NCI-H1694 treated with DMSO at 0.1 percent for 48 hours (cell line): ENCODE data around the gene TP53RK.

ENCODE experiments used
- DNase-seq: peaks from one replicate; lab custom pipeline; 2025; lab: John Stamatoyannopoulos, UW

TP53RK gene

GRCh38 chr20:46689082-46689753 lies at the start of gene TP53RK:
TP53RK (minus strand) TSS chr20:46689444; CDS start chr20:46689414, 30 bp downstream.
- DNase-seq = peak; percentile 74

GRCh38 chr20:46735436-46735835 lies 46.2 kb upstream of the TP53RK start:
- no peak for DNase-seq

GRCh38 chr20:46731770-46732169 lies 42.5 kb upstream of the TP53RK start:
- DNase-seq = no peak

- no peak for DNase-seq
These were observed 36.2 kb upstream of the TP53RK start for GRCh38 chr20:46725186-46726165.

- DNase-seq = no peak
These were observed 35.2 kb upstream of the TP53RK start for GRCh38 chr20:46724343-46724959.

- DNase-seq = no peak
These were observed 33.8 kb upstream of the TP53RK start for GRCh38 chr20:46723039-46723438.

- no peak for DNase-seq
These were observed 33.2 kb upstream of the TP53RK start for GRCh38 chr20:46722450-46722849.

- DNase-seq = no peak
These were observed 32.2 kb upstream of the TP53RK start for GRCh38 chr20:46721476-46721875.

GRCh38 chr20:46720776-46721425 lies 31.7 kb upstream of the TP53RK start:
- no peak for DNase-seq

GRCh38 chr20:46720019-46720418 lies 30.8 kb upstream of the TP53RK start:
- DNase-seq = no peak

- DNase-seq = no peak
These were observed 28.7 kb upstream of the TP53RK start for GRCh38 chr20:46717818-46718541.

- DNase-seq = no peak
These were observed 26.1 kb upstream of the TP53RK start for GRCh38 chr20:46715292-46715756.

- no peak for DNase-seq
These were observed 25.0 kb upstream of the TP53RK start for GRCh38 chr20:46713957-46714834.

- no peak for DNase-seq
These were observed 22.9 kb upstream of the TP53RK start for GRCh38 chr20:46712056-46712636.

GRCh38 chr20:46710153-46710913 lies 21.1 kb upstream of the TP53RK start:
- DNase-seq = no peak

GRCh38 chr20:46709459-46710152 lies 20.4 kb upstream of the TP53RK start, which contains the start of gene SLC2A10:
SLC2A10 (plus strand) TSS chr20:46709649; CDS start chr20:46709737, 88 bp downstream.
- DNase-seq = no peak

GRCh38 chr20:46709055-46709458 lies 19.8 kb upstream of the TP53RK start:
- no peak for DNase-seq

GRCh38 chr20:46708172-46708860 lies 19.1 kb upstream of the TP53RK start:
- DNase-seq = no peak
